Progenitor cell of endocrine pancreas (in vitro differentiated cells): ENCODE data around the gene LUC7L3. TPM values are rescaled to one million over a fixed set of nuclear protein-coding genes. Genes with fewer than 3 reads are reported as not detected.
A peak's percentile ranks its signal among the peaks of the same experiment; 100 is the strongest.

Experiments used
- DNase-seq: peaks from one replicate; pipeline ENCODE4 v3.0.0; 2021; ENCODE audit warnings: low spot score; ENCODE audit not compliant: unreplicated experiment
- H3K27ac Mint-ChIP-seq: 2 replicates; pipeline ENCODE4 v1.8.0; 2021; ENCODE audit warnings: mild to moderate bottlenecking, moderate library complexity, mixed read lengths
- H3K27me3 Mint-ChIP-seq: 2 replicates; pipeline ENCODE4 v1.8.0; 2021; ENCODE audit warnings: mixed read lengths
- H3K36me3 Mint-ChIP-seq: 2 replicates; pipeline ENCODE4 v1.8.0; 2022; ENCODE audit warnings: mixed read lengths; ENCODE audit not compliant: insufficient read depth
- H3K4me1 Mint-ChIP-seq: 2 replicates; pipeline ENCODE4 v1.8.0; 2021; ENCODE audit warnings: low read depth, mixed read lengths
- H3K4me3 Mint-ChIP-seq: 2 replicates; pipeline ENCODE4 v1.8.0; 2021; ENCODE audit warnings: low read depth, mild to moderate bottlenecking, moderate library complexity, mixed read lengths
- H3K9me3 Mint-ChIP-seq: 2 replicates; pipeline ENCODE4 v1.8.0; 2021; ENCODE audit warnings: low read depth, mixed read lengths
- CTCF ChIP-seq: fragments of 200-600 bp; sonication (generic); IDR thresholded peaks from one replicate; pipeline ENCODE4 v1.5.0; 2021; ENCODE audit warnings: antibody characterized with exemption, mild to moderate bottlenecking; ENCODE audit not compliant: unreplicated experiment
- long read RNA-seq: library from polyadenylated mRNA; unstranded; transcript quantifications from one replicate; pipeline ENCODE4 v2.0.0, GENCODE V29; 2020
- total RNA-seq: library from RNA; stranded (reverse); gene quantifications from 2 replicates; pipeline ENCODE4 v1.2.1, GENCODE V29; 2021

The LUC7L3 gene
- 168 and 184 TPM in 2 replicates for total RNA-seq
- long read RNA-seq, full-length matches to known transcripts = 5 of 51 reads
- long read RNA-seq, partial matches to known transcripts = 34 of 51 reads
- long read RNA-seq, other reads (novel, unspliced or antisense) = 12 of 51 reads

- peak; percentile 89 for DNase-seq
- Mint-ChIP-seq H3K4me3 (peak within 1 kb of the TSS; percentile 96), H3K4me1 (peaks cover 24% of the 10 kb centered on the region), H3K27ac (peak within 1 kb of the TSS; percentile 100), H3K9me3 (no peaks in the 10 kb centered on the region), H3K27me3 (no peaks in the 10 kb centered on the region), H3K36me3 (no peaks in the 10 kb centered on the region)
- TF ChIP-seq CTCF = no peak
Measured at GRCh38 chr17:50719144-50719923, at the start of gene LUC7L3. Gene LUC7L3, plus strand, starts transcription at chr17:50719603. Its CDS starts 130 bp downstream, at chr17:50719733.

GRCh38 chr17:50672071-50672470, 47.3 kb upstream of the LUC7L3 start:
- Mint-ChIP-seq H3K27ac (no peak overlapping the region), H3K4me3 (no peak overlapping the region), H3K27me3 (no peaks in the 10 kb centered on the region), H3K9me3 (no peaks in the 10 kb centered on the region), H3K4me1 (peaks cover 11% of the 10 kb centered on the region), H3K36me3 (no peaks in the 10 kb centered on the region)
- no peak for DNase-seq
- TF ChIP-seq CTCF = no peak

- Mint-ChIP-seq H3K27me3 (no peaks in the 10 kb centered on the region), H3K9me3 (no peaks in the 10 kb centered on the region), H3K36me3 (no peaks in the 10 kb centered on the region), H3K4me1 (peaks cover 6% of the 10 kb centered on the region), H3K4me3 (no peak overlapping the region), H3K27ac (peak overlapping the region; percentile 88)
- TF ChIP-seq CTCF = no peak
- DNase-seq = no peak
Measured at GRCh38 chr17:50672831-50673551, 46.4 kb upstream of the LUC7L3 start.

- no peaks in the 10 kb centered on the region for H3K27me3 Mint-ChIP-seq
- H3K4me1 Mint-ChIP-seq = peaks cover 6% of the 10 kb centered on the region
- no peaks in the 10 kb centered on the region for H3K36me3 Mint-ChIP-seq
- H3K4me3 Mint-ChIP-seq = no peak overlapping the region
- no peak for TF ChIP-seq CTCF
- no peak for DNase-seq
- no peaks in the 10 kb centered on the region for H3K9me3 Mint-ChIP-seq
- H3K27ac Mint-ChIP-seq = no peak overlapping the region
Measured at GRCh38 chr17:50675190-50675589, 44.2 kb upstream of the LUC7L3 start.

GRCh38 chr17:50675627-50676026, 43.8 kb upstream of the LUC7L3 start:
- Mint-ChIP-seq H3K9me3 (no peaks in the 10 kb centered on the region), H3K36me3 (no peaks in the 10 kb centered on the region), H3K27me3 (no peaks in the 10 kb centered on the region), H3K27ac (no peak overlapping the region), H3K4me3 (no peak overlapping the region), H3K4me1 (peaks cover 5% of the 10 kb centered on the region)
- DNase-seq = no peak
- TF ChIP-seq CTCF = no peak
